Activated CD4-positive, alpha-beta memory T cell treated with anti-CD3 and anti-CD28 coated beads for 36 hours (primary cell): Measurements from ENCODE around the gene C1orf210. TPM values are rescaled to one million over a fixed set of nuclear protein-coding genes. Genes with fewer than 3 reads are reported as not detected.

ENCODE experiments used
- CTCF ChIA-PET: fragments of 350-600 bp; sonication (Branson Sonifier 250); formaldehyde crosslinking; loops from one replicate; lab custom pipeline; 2021; ENCODE audit warnings: antibody characterized with exemption, inconsistent platforms; lab: Charles Lee
- POLR2A ChIA-PET: fragments of 350-600 bp; sonication (Branson Sonifier 250); formaldehyde crosslinking; loops from one replicate; lab custom pipeline; 2021; ENCODE audit warnings: antibody characterized with exemption; lab: Charles Lee
- DNase-seq: peaks from one replicate; pipeline ENCODE4 v3.0.0-alpha.2; 2020
- H3K27ac Mint-ChIP-seq: one replicate; pipeline ENCODE4 v1.8.0; 2021; ENCODE audit warnings: mixed read lengths
- H3K27me3 Mint-ChIP-seq: one replicate; pipeline ENCODE4 v1.8.0; 2021; ENCODE audit warnings: mixed read lengths
- H3K36me3 Mint-ChIP-seq: one replicate; pipeline ENCODE4 v1.8.0; 2021; ENCODE audit warnings: mixed read lengths
- H3K4me1 Mint-ChIP-seq: one replicate; pipeline ENCODE4 v1.8.0; 2021; ENCODE audit warnings: low read depth, mixed read lengths
- H3K4me3 Mint-ChIP-seq: one replicate; pipeline ENCODE4 v1.8.0; 2021; ENCODE audit warnings: mild to moderate bottlenecking, mixed read lengths
- H3K9me3 Mint-ChIP-seq: one replicate; pipeline ENCODE4 v1.8.0; 2021; ENCODE audit warnings: mixed read lengths
- intact Hi-C: fragments of 100-400 bp; cut with micrococcal nuclease; formaldehyde crosslinking; loops from one replicate; pipeline ENCODE4 v1.15.1; 2023
- total RNA-seq, 2 experiments: library from RNA; stranded (reverse); gene quantifications; one replicate each; pipeline ENCODE4 v1.2.3, GENCODE V29; 2021

The C1orf210 gene
- total RNA-seq, 2 experiments from 2014 or later, result not detected

DNA sequence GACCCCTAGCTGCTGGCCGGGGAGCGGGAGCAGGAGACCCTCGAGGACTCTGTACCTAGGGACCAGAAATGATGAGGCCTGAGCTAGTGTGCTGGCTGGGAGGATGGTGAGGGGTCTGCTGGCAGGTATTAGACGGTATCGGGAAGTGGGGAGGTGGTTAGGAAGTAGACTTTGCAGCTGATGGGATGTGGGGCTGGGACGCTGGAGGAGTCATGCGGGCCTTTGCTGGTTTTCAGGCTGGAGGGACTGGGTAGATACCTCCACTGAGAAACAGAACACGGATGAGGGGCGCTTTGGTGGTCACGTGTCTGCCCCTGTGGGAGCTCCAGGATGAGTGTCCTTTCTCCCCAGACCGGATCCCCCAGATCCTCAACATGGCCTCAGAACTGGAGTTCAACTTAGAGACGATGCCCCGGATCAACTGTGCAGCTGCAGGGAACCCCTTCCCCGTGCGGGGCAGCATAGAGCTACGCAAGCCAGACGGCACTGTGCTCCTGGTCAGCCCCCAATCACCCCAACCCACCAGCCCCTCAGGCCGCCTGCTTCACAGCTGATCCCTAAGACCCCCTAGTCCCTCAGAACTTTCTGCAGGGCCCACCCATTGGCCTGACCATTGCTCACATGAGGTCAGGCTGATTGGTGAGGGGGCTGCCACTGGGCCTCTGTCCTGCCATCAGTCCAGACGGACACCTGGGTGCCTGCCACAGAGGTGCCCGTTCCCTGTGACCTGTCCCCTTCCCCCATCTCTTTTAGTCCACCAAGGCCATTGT, 23.4 kb upstream of the C1orf210 start:
- POLR2A ChIA-PET, result no interaction called here
- Mint-ChIP-seq H3K27ac (no peak overlapping the region), H3K36me3 (no peaks in the 10 kb centered on the region), H3K27me3 (peaks cover 4% of the 10 kb centered on the region), H3K4me3 (no peak overlapping the region), H3K9me3 (no peaks in the 10 kb centered on the region), H3K4me1 (no peaks in the 10 kb centered on the region)
- CTCF ChIA-PET, result no interaction called here
- DNase-seq, result no peak
- intact Hi-C loops, result no loop called here

DNA sequence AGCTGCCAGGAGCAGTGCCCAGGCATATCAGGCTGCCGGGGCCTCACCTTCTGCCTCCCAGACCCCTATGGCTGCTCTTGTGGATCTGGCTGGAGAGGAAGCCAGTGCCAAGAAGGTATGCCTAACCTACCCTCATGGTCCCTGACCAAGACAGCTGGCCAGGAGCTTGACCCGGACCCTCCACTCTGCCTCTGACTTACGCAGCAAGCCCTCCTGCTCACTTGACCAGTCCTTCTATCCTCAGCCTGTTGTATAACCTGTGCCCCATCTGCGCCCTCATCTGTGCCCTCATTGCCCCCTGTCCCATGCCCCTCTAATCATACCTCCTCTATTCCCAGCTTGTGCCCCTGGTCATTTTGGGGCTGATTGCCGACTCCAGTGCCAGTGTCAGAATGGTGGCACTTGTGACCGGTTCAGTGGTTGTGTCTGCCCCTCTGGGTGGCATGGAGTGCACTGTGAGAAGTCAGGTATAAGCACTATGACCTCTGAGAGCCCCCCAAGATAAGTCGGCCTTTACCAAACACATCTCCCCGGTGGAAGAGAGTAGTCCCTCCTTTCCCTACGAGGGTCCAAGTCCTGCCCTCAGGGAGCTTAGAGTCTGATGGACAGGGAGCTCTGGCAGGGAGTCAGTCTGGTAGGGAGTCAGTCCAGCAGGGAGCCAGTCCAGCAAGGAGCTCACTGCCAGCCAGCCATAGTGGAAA, 22.2 kb upstream of the C1orf210 start:
- Mint-ChIP-seq H3K27ac (no peak overlapping the region), H3K9me3 (no peaks in the 10 kb centered on the region), H3K36me3 (no peaks in the 10 kb centered on the region), H3K4me3 (no peak overlapping the region), H3K27me3 (peaks cover 4% of the 10 kb centered on the region), H3K4me1 (no peaks in the 10 kb centered on the region)
- ChIA-PET POLR2A (no interaction called here), CTCF (no interaction called here)
- intact Hi-C loops, result no loop called here
- no peak for DNase-seq

DNA sequence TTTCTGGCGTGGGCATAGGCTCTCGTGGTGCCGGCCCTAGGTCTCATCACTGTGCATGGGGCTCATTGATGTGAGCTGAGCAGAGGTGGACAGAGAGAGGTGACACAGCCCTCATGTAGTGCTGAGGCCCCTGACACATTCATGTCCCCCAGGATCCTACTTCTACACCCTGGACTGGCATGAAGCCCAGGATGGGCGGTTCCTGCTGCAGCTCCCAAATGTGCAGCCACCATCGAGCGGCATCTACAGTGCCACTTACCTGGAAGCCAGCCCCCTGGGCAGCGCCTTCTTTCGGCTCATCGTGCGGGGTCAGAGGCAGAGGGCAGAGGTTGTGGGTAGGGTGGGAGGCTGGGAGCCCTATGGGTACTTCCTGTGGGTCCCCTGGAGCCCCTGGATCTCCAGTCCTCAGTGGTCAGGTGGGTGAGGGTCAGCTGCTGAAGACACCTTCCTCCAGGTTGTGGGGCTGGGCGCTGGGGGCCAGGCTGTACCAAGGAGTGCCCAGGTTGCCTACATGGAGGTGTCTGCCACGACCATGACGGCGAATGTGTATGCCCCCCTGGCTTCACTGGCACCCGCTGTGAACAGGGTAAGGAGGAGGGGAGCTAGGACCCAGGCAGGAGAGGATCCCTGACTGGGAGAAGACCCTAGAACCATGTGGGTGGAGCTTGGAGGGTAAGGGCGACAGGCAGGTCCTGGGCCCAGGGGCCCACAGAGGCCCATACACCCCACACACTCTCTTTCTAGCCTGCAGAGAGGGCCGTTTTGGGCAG, 21.5 kb upstream of the C1orf210 start:
- H3K4me1 Mint-ChIP-seq, result no peaks in the 10 kb centered on the region
- ChIA-PET POLR2A (no interaction called here), CTCF (no interaction called here)
- peaks cover 4% of the 10 kb centered on the region for H3K27me3 Mint-ChIP-seq
- H3K4me3 Mint-ChIP-seq, result no peak overlapping the region
- no peaks in the 10 kb centered on the region for H3K36me3 Mint-ChIP-seq
- DNase-seq, result no peak
- no peaks in the 10 kb centered on the region for H3K9me3 Mint-ChIP-seq
- H3K27ac Mint-ChIP-seq, result no peak overlapping the region
- intact Hi-C loops, result no loop called here

DNA sequence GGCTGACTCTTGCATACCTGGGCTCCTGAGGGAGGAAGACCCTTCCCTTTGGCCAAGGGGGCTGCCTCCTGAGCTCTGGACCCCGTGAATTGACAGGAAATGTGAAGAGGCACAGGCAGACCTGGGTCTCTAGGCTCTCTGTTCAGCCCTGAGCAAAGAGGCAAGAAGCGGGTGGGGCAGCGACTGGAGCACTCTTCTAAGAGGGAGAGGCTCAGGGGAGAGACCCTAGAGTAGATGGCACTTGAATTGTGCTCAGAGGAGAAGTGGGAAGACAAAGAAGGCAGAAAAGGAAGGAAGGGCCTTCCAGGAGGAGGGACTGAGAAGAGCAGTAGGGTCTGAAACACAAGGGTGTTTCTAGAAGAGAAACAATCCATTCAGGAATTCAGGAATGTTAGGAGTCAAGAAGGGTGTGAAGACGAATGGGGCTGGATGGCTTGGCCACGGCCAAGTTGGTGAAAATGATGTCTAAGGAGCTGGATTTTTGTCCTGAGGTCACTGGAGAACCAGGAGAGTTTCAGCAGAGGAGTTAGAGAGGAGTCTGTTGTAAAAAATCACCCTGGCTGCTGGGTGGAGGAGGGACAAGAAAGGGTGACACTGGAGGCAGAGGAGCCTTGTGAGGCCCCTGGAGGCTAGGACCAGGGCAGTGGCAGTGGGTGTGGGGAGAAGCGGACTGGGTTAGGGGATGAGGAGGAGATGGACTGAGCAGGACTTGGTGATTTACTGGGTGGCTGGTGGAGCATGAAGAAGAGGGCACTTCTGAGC, 20.7 kb upstream of the C1orf210 start:
- CTCF ChIA-PET, result no interaction called here
- POLR2A ChIA-PET, result no interaction called here
- Mint-ChIP-seq H3K9me3 (no peaks in the 10 kb centered on the region), H3K36me3 (no peaks in the 10 kb centered on the region), H3K4me3 (no peak overlapping the region), H3K4me1 (no peaks in the 10 kb centered on the region), H3K27ac (no peak overlapping the region), H3K27me3 (peaks cover 4% of the 10 kb centered on the region)
- intact Hi-C loops, result no loop called here
- no peak for DNase-seq

DNA sequence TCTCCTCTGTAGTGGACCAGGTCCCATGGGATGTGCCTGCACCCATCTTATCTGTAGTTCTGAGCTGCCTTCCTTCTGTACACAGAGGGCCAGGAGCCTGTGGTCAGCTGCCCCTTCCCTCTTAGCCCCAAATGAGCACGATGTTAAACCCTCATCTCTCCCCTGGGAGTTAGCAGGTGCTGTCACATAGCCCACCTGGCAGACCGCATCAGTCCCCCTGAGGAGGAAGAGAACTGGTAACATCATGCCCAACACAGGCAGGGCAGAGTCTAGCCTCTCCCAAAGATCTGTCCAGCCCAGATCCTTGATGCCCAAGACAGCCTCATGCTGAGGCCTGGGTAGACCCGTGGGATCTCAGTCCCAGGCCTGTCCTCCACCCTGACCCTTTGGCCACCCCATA, 20.1 kb upstream of the C1orf210 start:
- Mint-ChIP-seq H3K9me3 (no peaks in the 10 kb centered on the region), H3K27ac (no peak overlapping the region), H3K27me3 (peaks cover 4% of the 10 kb centered on the region), H3K36me3 (no peaks in the 10 kb centered on the region), H3K4me3 (no peak overlapping the region), H3K4me1 (no peaks in the 10 kb centered on the region)
- DNase-seq, result no peak
- ChIA-PET CTCF (no interaction called here), POLR2A (no interaction called here)
- intact Hi-C loops, result no loop called here

DNA sequence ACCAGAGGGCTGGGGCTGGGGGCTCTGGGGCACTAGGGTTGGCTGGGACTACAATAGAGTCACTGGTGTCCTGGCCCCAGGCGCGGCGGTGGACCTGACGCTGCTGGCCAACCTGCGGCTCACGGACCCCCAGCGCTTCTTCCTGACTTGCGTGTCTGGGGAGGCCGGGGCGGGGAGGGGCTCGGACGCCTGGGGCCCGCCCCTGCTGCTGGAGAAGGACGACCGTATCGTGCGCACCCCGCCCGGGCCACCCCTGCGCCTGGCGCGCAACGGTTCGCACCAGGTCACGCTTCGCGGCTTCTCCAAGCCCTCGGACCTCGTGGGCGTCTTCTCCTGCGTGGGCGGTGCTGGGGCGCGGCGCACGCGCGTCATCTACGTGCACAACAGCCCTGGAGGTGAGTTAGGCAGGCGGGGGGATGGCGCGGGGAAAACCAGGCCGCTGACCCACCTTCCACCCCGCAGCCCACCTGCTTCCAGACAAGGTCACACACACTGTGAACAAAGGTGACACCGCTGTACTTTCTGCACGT, 19.5 kb upstream of the C1orf210 start:
- no peaks in the 10 kb centered on the region for H3K4me1 Mint-ChIP-seq
- ChIA-PET CTCF (no interaction called here), POLR2A (no interaction called here)
- H3K27ac Mint-ChIP-seq, result no peak overlapping the region
- peaks cover 4% of the 10 kb centered on the region for H3K27me3 Mint-ChIP-seq
- intact Hi-C loops, result no loop called here
- no peaks in the 10 kb centered on the region for H3K36me3 Mint-ChIP-seq
- no peak overlapping the region for H3K4me3 Mint-ChIP-seq
- no peaks in the 10 kb centered on the region for H3K9me3 Mint-ChIP-seq
- no peak for DNase-seq

DNA sequence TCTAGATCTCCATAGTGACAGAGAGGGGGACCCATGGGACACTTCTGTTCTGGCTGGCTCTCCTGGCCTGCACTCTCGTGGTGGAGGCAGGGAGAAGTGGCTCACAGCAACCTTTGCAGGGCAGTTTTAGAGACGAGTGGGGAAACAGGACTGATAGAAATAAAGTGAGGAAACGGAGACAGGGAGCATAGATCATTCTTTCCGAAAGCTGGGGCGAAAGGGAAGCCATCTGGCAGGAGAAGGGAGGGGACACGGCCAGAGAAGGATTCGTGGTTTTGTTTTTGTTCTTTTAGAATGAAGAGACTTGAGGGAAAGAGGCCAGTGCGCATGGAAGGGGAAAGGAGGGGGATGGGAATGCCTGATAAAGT, 18.9 kb upstream of the C1orf210 start:
- no peak for DNase-seq
- H3K27ac Mint-ChIP-seq, result no peak overlapping the region
- POLR2A ChIA-PET, result no interaction called here
- intact Hi-C loops, result no loop called here
- no peaks in the 10 kb centered on the region for H3K9me3 Mint-ChIP-seq
- H3K36me3 Mint-ChIP-seq, result no peaks in the 10 kb centered on the region
- H3K27me3 Mint-ChIP-seq, result peaks cover 4% of the 10 kb centered on the region
- H3K4me3 Mint-ChIP-seq, result no peak overlapping the region
- H3K4me1 Mint-ChIP-seq, result no peaks in the 10 kb centered on the region
- CTCF ChIA-PET, result no interaction called here

DNA sequence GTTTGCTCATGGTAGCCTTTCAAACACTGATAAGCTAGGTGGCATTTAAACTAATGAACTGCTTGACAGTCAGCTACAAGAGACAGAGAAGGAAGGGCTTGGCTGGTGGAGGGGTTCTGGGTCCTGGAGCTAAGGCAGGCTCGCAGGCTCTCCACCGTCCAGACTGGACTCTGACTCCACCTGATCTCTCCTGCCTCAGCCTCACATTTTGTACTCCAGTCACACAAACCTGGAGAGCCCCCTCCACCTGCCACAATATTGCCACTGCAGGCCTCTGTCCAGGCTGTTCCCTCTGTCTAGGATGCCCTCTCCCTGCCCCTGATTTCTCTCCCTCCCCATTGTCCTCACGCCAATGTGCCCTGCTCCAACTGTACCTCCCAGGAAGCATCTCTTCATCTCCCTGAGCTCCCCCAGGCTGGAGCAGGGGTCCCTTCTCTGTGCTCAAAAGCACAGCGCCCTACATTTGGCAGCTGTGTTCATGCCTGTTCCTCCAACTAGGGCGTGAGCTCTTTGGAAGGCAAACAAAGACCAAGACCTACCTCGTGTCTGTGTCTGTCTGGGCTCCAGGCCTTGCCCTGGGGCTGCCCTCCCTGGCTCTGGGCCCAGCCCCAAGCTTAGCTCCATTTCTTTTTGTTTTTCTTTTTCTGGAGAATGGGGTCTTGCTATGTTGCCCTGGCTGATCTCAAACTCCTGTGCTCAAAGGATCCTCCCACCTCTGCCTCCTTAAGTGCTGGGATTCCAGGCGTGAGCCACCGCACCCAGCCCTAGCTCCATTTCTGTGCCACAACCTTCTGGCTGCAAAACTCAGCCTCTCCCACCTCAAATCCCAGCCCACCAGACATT, 18.3 kb upstream of the C1orf210 start:
- intact Hi-C loops, result no loop called here
- CTCF ChIA-PET, result interaction anchor here (1.0 to 1.2 kb wide), 2 partner anchors 73 to 77 kb away, joined by 3 read pairs; no protein-coding TSS in a partner anchor
- Mint-ChIP-seq H3K36me3 (no peaks in the 10 kb centered on the region), H3K27ac (no peak overlapping the region), H3K27me3 (peaks cover 4% of the 10 kb centered on the region), H3K4me3 (no peak overlapping the region), H3K9me3 (no peaks in the 10 kb centered on the region), H3K4me1 (no peaks in the 10 kb centered on the region)
- POLR2A ChIA-PET, result interaction anchor here (0.9 kb wide), 1 partner anchor 14 kb away, joined by 3 read pairs; no protein-coding TSS in a partner anchor
- no peak for DNase-seq

DNA sequence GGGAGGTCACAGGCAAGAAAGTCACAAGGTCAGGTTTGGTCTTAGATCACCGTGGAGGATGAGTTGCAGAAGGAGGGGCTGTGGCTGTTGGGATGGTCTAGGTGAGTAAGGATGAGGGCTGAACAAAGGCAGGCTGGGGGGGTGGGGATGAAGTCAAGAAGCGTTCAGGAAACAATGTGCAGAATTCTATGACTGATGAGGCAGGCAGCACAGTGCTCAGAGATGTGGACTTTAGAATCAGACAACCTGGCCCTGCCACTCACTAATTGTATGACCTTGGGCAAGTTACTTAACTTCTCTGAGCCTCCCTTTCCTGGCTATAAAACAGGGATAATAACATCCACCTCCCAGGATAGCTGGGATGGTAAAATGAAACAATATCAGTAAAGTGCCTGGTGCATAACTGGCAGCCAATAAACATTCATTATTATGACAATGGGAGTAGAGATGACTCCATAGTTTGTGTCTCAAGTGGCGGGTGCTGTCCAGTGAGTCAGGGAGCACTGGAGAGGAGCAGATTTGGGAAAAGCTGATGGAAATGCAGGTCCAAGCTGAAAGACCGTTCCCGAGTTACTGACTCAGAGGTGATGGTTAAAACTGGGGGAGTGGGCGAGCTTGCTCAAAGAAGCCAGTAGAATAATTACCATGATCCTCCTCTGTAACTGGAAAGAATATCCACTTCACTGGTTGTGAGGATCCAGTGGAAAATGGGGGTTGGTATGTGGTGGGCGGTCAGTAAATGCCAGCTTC, 17.5 kb upstream of the C1orf210 start:
- Mint-ChIP-seq H3K36me3 (no peaks in the 10 kb centered on the region), H3K27me3 (peaks cover 3% of the 10 kb centered on the region), H3K4me3 (no peak overlapping the region), H3K27ac (no peak overlapping the region), H3K9me3 (no peaks in the 10 kb centered on the region), H3K4me1 (no peaks in the 10 kb centered on the region)
- ChIA-PET CTCF (interaction anchor here (1.0 to 1.2 kb wide), 2 partner anchors 72 to 76 kb away, joined by 3 read pairs; no protein-coding TSS in a partner anchor), POLR2A (interaction anchor here (0.9 kb wide), 1 partner anchor 13 kb away, joined by 3 read pairs; no protein-coding TSS in a partner anchor)
- intact Hi-C loops, result no loop called here
- DNase-seq, result no peak

DNA sequence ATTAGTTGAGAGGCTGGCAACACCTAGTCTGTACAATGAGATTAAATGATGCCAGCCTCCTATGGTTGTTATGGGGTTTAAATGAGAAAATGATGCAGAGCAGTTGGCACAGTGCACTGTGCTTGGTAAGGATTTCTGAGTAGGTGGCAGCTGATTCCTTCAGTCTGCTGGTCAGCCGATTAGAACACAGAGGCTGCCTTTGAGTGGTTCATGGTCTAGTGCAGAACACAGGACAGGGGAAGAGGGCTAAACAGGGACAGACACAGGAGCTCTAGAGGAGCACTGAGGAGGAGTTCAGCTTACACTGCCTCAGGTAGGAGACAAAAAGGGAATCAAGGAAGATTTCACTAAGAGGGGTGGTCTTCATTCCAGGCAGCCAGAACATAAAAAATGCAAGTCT, 16.8 kb upstream of the C1orf210 start:
- Mint-ChIP-seq H3K4me1 (no peaks in the 10 kb centered on the region), H3K4me3 (no peak overlapping the region), H3K36me3 (no peaks in the 10 kb centered on the region), H3K9me3 (no peaks in the 10 kb centered on the region), H3K27me3 (no peaks in the 10 kb centered on the region), H3K27ac (no peak overlapping the region)
- POLR2A ChIA-PET, result no interaction called here
- CTCF ChIA-PET, result no interaction called here
- intact Hi-C loops, result no loop called here
- no peak for DNase-seq
